Progenitor cell of endocrine pancreas (in vitro differentiated cells): ENCODE data around the gene ATP6V1F. TPM values are rescaled to one million over a fixed set of nuclear protein-coding genes. Genes with fewer than 3 reads are reported as not detected.

ENCODE experiments used
- DNase-seq: peaks from one replicate; pipeline ENCODE4 v3.0.0; 2021; ENCODE audit warnings: low spot score; ENCODE audit not compliant: unreplicated experiment
- H3K27ac Mint-ChIP-seq: 2 replicates; pipeline ENCODE4 v1.8.0; 2021; ENCODE audit warnings: mild to moderate bottlenecking, moderate library complexity, mixed read lengths
- H3K27me3 Mint-ChIP-seq: 2 replicates; pipeline ENCODE4 v1.8.0; 2021; ENCODE audit warnings: mixed read lengths
- H3K36me3 Mint-ChIP-seq: 2 replicates; pipeline ENCODE4 v1.8.0; 2022; ENCODE audit warnings: mixed read lengths; ENCODE audit not compliant: insufficient read depth
- H3K4me1 Mint-ChIP-seq: 2 replicates; pipeline ENCODE4 v1.8.0; 2021; ENCODE audit warnings: low read depth, mixed read lengths
- H3K4me3 Mint-ChIP-seq: 2 replicates; pipeline ENCODE4 v1.8.0; 2021; ENCODE audit warnings: low read depth, mild to moderate bottlenecking, moderate library complexity, mixed read lengths
- H3K9me3 Mint-ChIP-seq: 2 replicates; pipeline ENCODE4 v1.8.0; 2021; ENCODE audit warnings: low read depth, mixed read lengths
- CTCF ChIP-seq: fragments of 200-600 bp; sonication (generic); IDR thresholded peaks from one replicate; pipeline ENCODE4 v1.5.0; 2021; ENCODE audit warnings: antibody characterized with exemption, mild to moderate bottlenecking; ENCODE audit not compliant: unreplicated experiment
- total RNA-seq: library from RNA; stranded (reverse); gene quantifications from 2 replicates; pipeline ENCODE4 v1.2.1, GENCODE V29; 2021

ATP6V1F gene
- total RNA-seq, 1 donor from 2014 or later: 119 TPM

DNA sequence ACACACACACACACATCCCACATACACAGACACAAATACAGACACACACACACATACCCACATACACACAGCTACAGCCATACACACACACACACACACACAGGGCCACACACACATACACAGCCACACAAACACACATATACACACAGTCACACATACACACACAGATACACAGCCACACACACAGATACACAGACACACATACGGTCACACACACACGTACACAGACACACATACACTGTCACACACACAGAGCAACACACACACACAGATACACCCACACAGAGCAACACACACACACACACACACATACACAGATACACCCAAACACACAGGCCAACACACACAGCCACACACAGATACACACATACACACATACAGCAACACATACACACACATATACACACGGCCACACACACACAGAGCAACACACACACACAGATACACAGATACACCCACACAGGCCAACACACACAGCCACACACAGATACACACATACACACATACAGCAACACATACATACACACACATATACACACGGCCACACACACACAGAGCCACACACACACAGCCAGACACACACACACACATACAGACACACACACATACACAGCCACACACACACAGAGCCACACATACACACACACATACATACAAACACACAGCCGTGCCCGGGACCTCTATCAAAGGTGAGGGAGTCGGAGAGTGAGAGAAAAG lies 25.5 kb downstream of the ATP6V1F start:
- DNase-seq: no peak
- Mint-ChIP-seq H3K36me3 (no peaks in the 10 kb centered on the region), H3K4me1 (no peaks in the 10 kb centered on the region), H3K9me3 (no peaks in the 10 kb centered on the region), H3K4me3 (no peak overlapping the region), H3K27ac (no peak overlapping the region), H3K27me3 (peaks cover 11% of the 10 kb centered on the region)
- TF ChIP-seq CTCF: no peak

DNA sequence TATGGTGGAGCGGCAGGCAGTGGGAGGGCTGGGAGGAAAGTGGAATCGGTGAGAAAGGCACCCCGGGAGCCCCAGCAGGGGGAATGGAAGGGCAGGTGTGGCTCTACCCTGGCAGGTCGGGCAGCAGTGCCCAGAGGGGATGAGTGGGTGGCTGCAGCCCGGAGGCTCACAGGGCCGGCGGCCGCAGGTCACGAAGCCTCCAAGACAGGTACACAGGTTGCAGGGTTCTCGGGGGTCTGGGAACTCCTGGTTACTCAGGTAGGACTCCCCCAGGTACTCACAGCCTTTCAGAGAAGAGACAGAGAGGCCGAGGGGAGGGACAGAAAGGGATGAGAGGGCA lies 26.1 kb downstream of the ATP6V1F start:
- Mint-ChIP-seq H3K9me3 (no peaks in the 10 kb centered on the region), H3K36me3 (no peaks in the 10 kb centered on the region), H3K27ac (no peak overlapping the region), H3K4me3 (no peak overlapping the region), H3K27me3 (peaks cover 11% of the 10 kb centered on the region), H3K4me1 (no peaks in the 10 kb centered on the region)
- TF ChIP-seq CTCF: no peak
- DNase-seq: no peak

DNA sequence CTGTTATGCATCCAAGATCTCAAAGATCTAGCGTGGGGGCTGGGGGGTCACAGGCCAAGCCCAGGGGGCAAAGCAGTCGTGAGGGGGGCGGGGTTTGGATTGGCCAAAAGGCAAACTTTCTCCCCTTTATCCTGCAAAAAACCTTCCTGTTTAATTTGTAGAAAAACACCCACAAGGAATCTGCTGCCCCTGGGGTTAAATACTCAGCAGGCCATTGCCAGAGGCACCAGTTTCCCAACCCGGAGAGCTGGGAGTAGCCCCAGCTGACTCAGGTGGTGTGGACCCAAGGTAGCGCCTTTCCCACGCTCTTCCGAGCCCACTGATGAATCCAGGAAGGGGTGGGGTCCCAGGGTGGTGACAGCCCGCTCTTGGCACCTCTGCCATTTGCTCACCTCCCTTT lies 26.5 kb downstream of the ATP6V1F start:
- no peak for DNase-seq
- H3K27ac Mint-ChIP-seq: no peak overlapping the region
- H3K9me3 Mint-ChIP-seq: no peaks in the 10 kb centered on the region
- peaks cover 11% of the 10 kb centered on the region for H3K27me3 Mint-ChIP-seq
- no peak overlapping the region for H3K4me3 Mint-ChIP-seq
- no peak for TF ChIP-seq CTCF
- no peaks in the 10 kb centered on the region for H3K36me3 Mint-ChIP-seq
- H3K4me1 Mint-ChIP-seq: no peaks in the 10 kb centered on the region

GRCh38 chr7:128890306-128891109 lies 27.9 kb downstream of the ATP6V1F start:
- Mint-ChIP-seq H3K4me3 (no peak overlapping the region), H3K4me1 (no peaks in the 10 kb centered on the region), H3K27me3 (peaks cover 11% of the 10 kb centered on the region), H3K36me3 (no peaks in the 10 kb centered on the region), H3K27ac (no peak overlapping the region), H3K9me3 (no peaks in the 10 kb centered on the region)
- TF ChIP-seq CTCF: no peak
- no peak for DNase-seq

DNA sequence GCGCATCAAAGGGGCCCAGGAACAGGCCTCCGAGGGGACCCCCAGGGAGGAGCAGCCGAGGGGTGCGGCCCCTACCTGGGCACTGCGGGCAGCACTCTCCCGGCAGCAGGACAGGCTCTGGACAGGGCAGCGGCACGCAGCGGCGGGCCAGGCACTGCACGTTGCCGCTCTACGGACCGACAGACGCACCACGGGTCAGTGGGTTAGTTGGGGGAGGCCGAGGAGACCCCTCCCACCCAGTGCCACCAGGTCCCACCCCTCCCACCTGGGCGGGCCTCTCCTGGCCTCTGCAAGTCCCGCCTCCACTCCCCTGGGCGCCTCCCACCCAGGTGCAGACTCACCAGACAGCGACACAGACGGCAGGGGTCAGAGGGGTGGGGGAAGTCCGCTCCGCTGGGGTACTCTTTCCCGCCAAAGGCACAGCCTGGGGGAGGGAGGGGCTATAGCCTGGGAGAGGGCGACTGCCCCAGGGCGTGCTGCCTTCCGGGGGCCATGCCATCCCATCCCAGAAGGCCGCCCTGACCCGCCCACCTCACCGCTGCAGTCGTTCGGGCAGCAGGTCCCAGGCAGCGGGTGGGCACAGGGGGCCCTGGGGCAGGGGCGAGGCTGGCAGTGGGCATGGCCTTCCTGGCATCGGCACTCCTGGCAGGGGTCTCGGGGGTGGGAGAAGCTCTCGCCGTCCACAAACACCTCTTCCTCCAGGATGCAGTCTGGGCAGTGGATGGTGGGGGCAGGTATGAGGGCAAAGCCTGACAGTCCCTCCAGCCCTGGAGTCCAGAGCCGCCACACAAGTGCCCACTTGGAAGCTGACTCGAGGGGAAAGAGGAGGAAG lies 28.7 kb downstream of the ATP6V1F start:
- no peak overlapping the region for H3K27ac Mint-ChIP-seq
- no peak for DNase-seq
- no peaks in the 10 kb centered on the region for H3K4me1 Mint-ChIP-seq
- peaks cover 11% of the 10 kb centered on the region for H3K27me3 Mint-ChIP-seq
- H3K9me3 Mint-ChIP-seq: no peaks in the 10 kb centered on the region
- no peaks in the 10 kb centered on the region for H3K36me3 Mint-ChIP-seq
- no peak for TF ChIP-seq CTCF
- no peak overlapping the region for H3K4me3 Mint-ChIP-seq
